Loucy (cell line): ENCODE data around the gene PCK1.

ENCODE experiments used
- CTCF ChIP-seq: fragments of 200-600 bp; sonication (generic); conservative IDR thresholded peaks from 2 replicates; pipeline ENCODE4 v1.5.1; 2014; ENCODE audit warnings: mild to moderate bottlenecking, antibody characterized with exemption, low read length
- EZH2phosphoT487 ChIP-seq: fragments of 200-600 bp; IDR thresholded peaks from 2 replicates; pipeline ENCODE4 v1.6.1; 2018; ENCODE audit warnings: antibody characterized with exemption, mild to moderate bottlenecking, moderate library complexity, borderline replicate concordance

- TF ChIP-seq CTCF (no peak), EZH2phosphoT487 (no peak)
These were observed 24.0 kb downstream of the PCK1 start for GRCh38 chr20:57584768-57585461.
